ENCODE data around the gene IDI1.

Gene IDI1

DNA sequence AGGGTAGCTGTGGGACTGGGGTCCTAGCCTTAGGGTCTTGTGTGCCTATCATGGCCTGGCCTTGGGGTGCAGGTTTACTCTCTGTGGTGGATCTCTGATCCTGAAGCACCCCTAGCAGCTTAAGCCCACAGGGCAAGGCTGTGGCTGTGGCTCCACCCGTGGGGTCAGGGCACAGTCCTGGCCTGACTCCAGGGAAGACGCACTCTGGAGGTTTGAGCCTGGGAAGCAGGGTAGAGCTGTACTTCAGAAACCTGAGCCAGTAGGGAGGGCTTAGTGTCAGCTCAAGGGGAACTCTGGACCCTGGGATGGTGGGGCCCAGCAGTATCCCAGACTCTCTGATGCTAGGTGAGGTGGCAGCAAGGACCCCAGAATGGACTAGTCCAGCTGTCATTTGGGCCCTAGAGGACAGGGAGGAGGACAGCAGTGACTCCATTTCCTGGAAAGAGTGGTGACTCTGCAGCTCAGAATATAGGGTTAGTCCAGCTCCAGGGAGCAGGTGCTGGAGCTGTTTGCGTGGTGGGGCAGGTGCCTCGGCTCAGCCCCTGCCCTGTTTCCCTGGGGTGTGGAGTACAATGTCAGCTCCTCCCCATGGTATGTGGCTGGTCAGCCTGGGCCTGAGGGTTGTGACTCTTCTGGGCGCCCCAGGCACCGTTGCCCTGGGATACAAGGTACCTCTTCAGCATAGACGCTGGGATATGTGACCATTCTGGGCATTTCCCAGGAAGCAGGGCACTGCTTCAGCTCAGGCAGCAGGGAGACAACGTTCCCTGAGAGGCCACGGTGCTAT is 44.8 kb downstream of the IDI1 start:
- Histone ChIP-seq H3K36me3 (ENCODE audit: insufficient read depth, low read length) (peaks cover 65% of the 10 kb centered on the region), H3K9ac (ENCODE audit: low read depth, low read length) (no peak overlapping the region), H3K4me1 (ENCODE audit: insufficient read depth, low read length) (no peaks in the 10 kb centered on the region), H3K9me3 (ENCODE audit: control insufficient read depth, insufficient read depth, low read length) (0 out of 2 replicates have a peak, but pooled peaks cover 2% of the 10 kb centered on the region)

- Histone ChIP-seq H3K4me1 (ENCODE audit: insufficient read depth, low read length) (no peaks in the 10 kb centered on the region), H3K36me3 (ENCODE audit: insufficient read depth, low read length) (peaks cover 66% of the 10 kb centered on the region), H3K9me3 (ENCODE audit: control insufficient read depth, insufficient read depth, low read length) (0 out of 2 replicates have a peak, but pooled peaks cover 2% of the 10 kb centered on the region), H3K9ac (ENCODE audit: low read depth, low read length) (no peak overlapping the region)
Observed at GRCh38 chr10:1002425-1003006, 46.4 kb downstream of the IDI1 start.

- peaks cover 74% of the 10 kb centered on the region for H3K36me3 ChIP-seq (ENCODE audit: insufficient read depth, low read length)
- H3K9me3 ChIP-seq (ENCODE audit: control insufficient read depth, insufficient read depth, low read length): 0 out of 2 replicates have a peak, but pooled peaks cover 2% of the 10 kb centered on the region
- no peaks in the 10 kb centered on the region for H3K4me1 ChIP-seq (ENCODE audit: insufficient read depth, low read length)
- no peak overlapping the region for H3K9ac ChIP-seq (ENCODE audit: low read depth, low read length)
Observed at GRCh38 chr10:997266-998022, 51.5 kb downstream of the IDI1 start.

DNA sequence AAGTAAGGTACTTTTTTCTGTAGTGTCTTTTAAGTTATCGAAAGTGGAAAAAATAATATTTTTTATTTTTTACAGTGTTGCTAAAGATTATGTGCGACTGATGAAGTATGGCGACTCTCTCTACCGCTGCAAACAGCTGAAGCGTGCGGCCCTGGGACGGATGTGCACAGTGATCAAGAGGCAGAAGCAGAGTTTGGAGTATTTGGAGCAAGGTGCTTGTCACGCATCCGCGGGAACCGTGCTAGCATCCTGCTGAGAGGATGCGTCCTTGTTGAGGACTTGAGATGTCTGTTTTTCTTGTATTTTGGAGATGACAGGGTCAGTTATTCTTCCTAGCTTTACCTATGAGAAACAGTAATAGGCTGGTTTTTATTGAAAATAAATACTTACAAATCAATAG is 52.9 kb downstream of the IDI1 start:
- no peaks in the 10 kb centered on the region for H3K9me3 ChIP-seq (ENCODE audit: control insufficient read depth, insufficient read depth, low read length)
- H3K9ac ChIP-seq (ENCODE audit: low read depth, low read length): no peak overlapping the region
- H3K4me1 ChIP-seq (ENCODE audit: insufficient read depth, low read length): no peaks in the 10 kb centered on the region
- H3K36me3 ChIP-seq (ENCODE audit: insufficient read depth, low read length): peaks cover 65% of the 10 kb centered on the region

- Histone ChIP-seq H3K9ac (ENCODE audit: low read depth, low read length) (no peak overlapping the region), H3K9me3 (ENCODE audit: control insufficient read depth, insufficient read depth, low read length) (no peaks in the 10 kb centered on the region), H3K4me1 (ENCODE audit: insufficient read depth, low read length) (no peaks in the 10 kb centered on the region), H3K36me3 (ENCODE audit: insufficient read depth, low read length) (peaks cover 64% of the 10 kb centered on the region)
Observed at GRCh38 chr10:995559-995926, 53.4 kb downstream of the IDI1 start.

GRCh38 chr10:994836-995558 is 53.9 kb downstream of the IDI1 start:
- no peak overlapping the region for H3K9ac ChIP-seq (ENCODE audit: low read depth, low read length)
- H3K4me1 ChIP-seq (ENCODE audit: insufficient read depth, low read length): no peaks in the 10 kb centered on the region
- H3K36me3 ChIP-seq (ENCODE audit: insufficient read depth, low read length): peaks cover 64% of the 10 kb centered on the region
- H3K9me3 ChIP-seq (ENCODE audit: control insufficient read depth, insufficient read depth, low read length): no peaks in the 10 kb centered on the region

DNA sequence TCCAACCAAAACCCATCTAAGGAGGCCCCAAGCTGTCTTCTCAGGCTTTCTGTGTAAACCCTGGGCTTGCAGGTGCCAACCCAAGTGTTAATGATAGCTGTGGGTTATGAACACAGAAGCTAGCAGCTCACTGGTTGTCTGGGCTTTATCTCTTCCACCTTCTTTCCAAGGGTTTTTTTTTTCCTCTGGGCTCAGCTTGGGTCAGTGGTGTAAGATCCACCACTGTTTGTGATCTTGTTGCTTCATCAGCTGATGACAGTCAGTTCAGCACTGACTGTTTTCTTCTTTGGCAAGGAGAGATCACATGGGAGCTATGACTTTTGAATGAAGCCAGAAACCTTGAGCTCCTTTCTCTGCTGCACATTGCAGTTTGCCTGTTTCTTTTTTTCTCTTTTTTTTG is 56.0 kb downstream of the IDI1 start:
- no peak overlapping the region for H3K9ac ChIP-seq (ENCODE audit: low read depth, low read length)
- no peaks in the 10 kb centered on the region; the same call in 1 of the 2 replicates for H3K4me1 ChIP-seq (ENCODE audit: insufficient read depth, low read length)
- H3K9me3 ChIP-seq (ENCODE audit: control insufficient read depth, insufficient read depth, low read length): no peaks in the 10 kb centered on the region
- H3K36me3 ChIP-seq (ENCODE audit: insufficient read depth, low read length): peaks cover 46% of the 10 kb centered on the region

GRCh38 chr10:992467-992866 is 56.5 kb downstream of the IDI1 start:
- Histone ChIP-seq H3K9me3 (ENCODE audit: control insufficient read depth, insufficient read depth, low read length) (no peaks in the 10 kb centered on the region), H3K9ac (ENCODE audit: low read depth, low read length) (no peak overlapping the region), H3K36me3 (ENCODE audit: insufficient read depth, low read length) (peaks cover 42% of the 10 kb centered on the region), H3K4me1 (ENCODE audit: insufficient read depth, low read length) (no peaks in the 10 kb centered on the region; the same call in 1 of the 2 replicates)

DNA sequence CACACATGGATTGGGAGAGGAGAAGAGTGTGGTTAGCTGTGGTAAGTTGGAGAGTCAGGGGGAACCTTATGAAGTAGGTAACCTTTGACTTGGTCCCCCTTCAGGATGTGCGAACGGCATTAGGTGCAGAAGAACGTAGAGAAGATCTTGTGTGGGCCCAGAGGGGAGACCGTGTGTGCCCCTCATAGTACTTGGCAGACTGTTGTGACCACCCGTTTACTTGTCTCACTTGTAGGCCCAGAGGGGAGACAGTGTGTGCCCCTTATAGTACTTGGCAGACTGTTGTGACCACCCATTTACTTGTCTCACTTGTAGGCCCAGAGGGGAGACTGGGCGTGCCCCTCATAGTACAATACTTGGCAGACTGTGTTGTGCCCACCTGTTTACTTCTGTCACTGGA is 58.1 kb downstream of the IDI1 start:
- Histone ChIP-seq H3K9me3 (ENCODE audit: control insufficient read depth, insufficient read depth, low read length) (no peaks in the 10 kb centered on the region), H3K9ac (ENCODE audit: low read depth, low read length) (no peak overlapping the region), H3K4me1 (ENCODE audit: insufficient read depth, low read length) (peaks cover 3% of the 10 kb centered on the region; the same call in 1 of the 2 replicates), H3K36me3 (ENCODE audit: insufficient read depth, low read length) (peaks cover 28% of the 10 kb centered on the region)

Measured in ES-I3 (cell line).